Heart left ventricle (tissue), 16 donors: ENCODE measurements around the gene CCL5. TPM values are rescaled to one million over a fixed set of nuclear protein-coding genes. Genes with fewer than 3 reads are reported as not detected.

ENCODE experiments used
- ATAC-seq, 4 donors: fragments of 200-7000 bp; cut with Tn5 transposase; one replicate each; pipeline ENCODE4 v1.9.1; 2020 to 2022; ENCODE audit warnings: moderate library complexity in 4 of 4, mild to moderate bottlenecking in 3 of 4, moderate number of reproducible peaks in 1 of 4
- DNase-seq, 5 donors: peaks; one replicate each; pipeline ENCODE4 v3.0.0-alpha.2; 2020
- H3K27ac ChIP-seq, 12 donors: fragments of 200-600 bp; sonication (generic) in 4 of 12; one replicate each; pipeline versions ENCODE4 v1.5.0 to v1.8.0; 2016 to 2022; ENCODE audit warnings: mild to moderate bottlenecking in 2 of 12
- H3K27me3 ChIP-seq, 9 donors: fragments of 200-600 bp; sonication (generic) in 2 of 9; one replicate each; pipeline versions ENCODE4 v1.5.1 to v1.8.0; 2016 to 2022; ENCODE audit warnings: mild to moderate bottlenecking in 3 of 9
- H3K36me3 ChIP-seq, 9 donors: fragments of 200-600 bp; sonication (generic) in 2 of 9; one replicate each; pipeline versions ENCODE4 v1.5.0 to v1.8.0; 2018 to 2022; ENCODE audit warnings: mild to moderate bottlenecking in 2 of 9
- H3K4me1 ChIP-seq, 12 donors: fragments of 200-600 bp; sonication (generic) in 4 of 12; one replicate each; pipeline versions ENCODE4 v1.5.0 to v1.8.0; 2016 to 2022; ENCODE audit warnings: mild to moderate bottlenecking in 3 of 12
- H3K4me3 ChIP-seq, 12 donors: fragments of 200-600 bp; sonication (generic) in 4 of 12; one replicate each; pipeline versions ENCODE4 v1.5.0 to v1.8.0; 2017 to 2022; ENCODE audit warnings: mild to moderate bottlenecking in 9 of 12, moderate library complexity in 4 of 12
- H3K9me3 ChIP-seq, 12 donors: fragments of 200-600 bp; sonication (generic) in 4 of 12; one replicate each; pipeline versions ENCODE4 v1.5.0 to v1.8.0; 2016 to 2022; ENCODE audit warnings: mild to moderate bottlenecking in 1 of 12
- POLR2A ChIP-seq, 2 donors: fragments of 450-650 bp; IDR thresholded peaks; one replicate each; pipeline ENCODE4 v1.6.1; 2017; ENCODE audit warnings: antibody characterized with exemption in 2 of 2, mild to moderate bottlenecking in 2 of 2, moderate library complexity in 2 of 2
- WGBS, 4 donors: extraction: QIAGEN DNeasy Blood & Tissue Kit in 2 of 4; methylation state at CpG; one replicate each; pipeline versions ENCODE4 v1.1.5 to v1.1.7; 2013 to 2018; 5-methylcytosine and 5-hydroxymethylcytosine counted together
- intact Hi-C, 10 donors: fragments of 100-400 bp; cut with DNase I; formaldehyde crosslinking; loops; one replicate each; pipeline versions ENCODE4 v1.11.1 to v1.14.2; 2022
- polyA plus RNA-seq, 2 donors: library from polyadenylated mRNA; stranded (reverse); fragments of 200-250 nt; gene quantifications; one replicate each; pipeline ENCODE4 v1.2.3, GENCODE V29; 2013
- total RNA-seq, 9 donors: library from RNA; depleted of rRNA in 2 of 9; stranded (reverse); fragments of >200 nt in 2 of 9; fragmentation: NEBNext Ultra II Directional in 3 of 9; extraction: Animal tissue kit (Norgen Biotek cat#: 25700) in 3 of 9; gene quantifications; one replicate each; pipeline versions ENCODE4 v1.1.0 to v1.2.4, GENCODE V29; 2016 to 2023
- TF ChIP-seq, protein P1 (sequence below), 12 donors: fragments of 200-600 bp; sonication (generic) in 4 of 12; IDR thresholded peaks; one replicate each; pipeline versions ENCODE4 v1.5.0 to v1.8.0; 2018 to 2022; ENCODE audit warnings: antibody characterized with exemption in 12 of 12, mild to moderate bottlenecking in 5 of 12
- donor health status: ischemic (EF 13 %, LVEDD 7.1; RV severe dilation, severe dysfunction).
- donor health status: healthy with polysubstance abuse.
- donor health status: DM: no; HTN: yes; CAD: no.
- donor health status: DM: no; HTN: no; CAD: no.
- donor health status: ischemic (EF 25% LVEDD 6.9; RV normal size, moderate dysfunction).
- donor health status: ischemic (EF 25% LVEDD 5.7; RV mildly dilated, moderate dysfunction).
- donor health status: healthy.
- donor health status: DM: yes; HTN: yes; CAD: no.
- donor health status: ischemic (EF 35%, LVEDD 5.7; RV mildly dilated, moderate dysfunction).
- donor health status: nonischemic (EF 11% LVEDD 7.7; RV severe dilation, severe dysfunction).
- donor health status: DM: yes; HTN: yes; CAD: no.
- donor health status: PGD.
- donor health status: ischemic (EF 29% LVEDD 5.4; RV normal size, mild dysfunction).
- donor health status: nonischemic (EF 23%, LVEDD 6.1; RV moderate dilation, normal function).

Gene CCL5
- total and polyA plus RNA-seq, 11 donors: 0.46 to 23.7 (median 1.4) TPM; not detected in 1

DNA sequence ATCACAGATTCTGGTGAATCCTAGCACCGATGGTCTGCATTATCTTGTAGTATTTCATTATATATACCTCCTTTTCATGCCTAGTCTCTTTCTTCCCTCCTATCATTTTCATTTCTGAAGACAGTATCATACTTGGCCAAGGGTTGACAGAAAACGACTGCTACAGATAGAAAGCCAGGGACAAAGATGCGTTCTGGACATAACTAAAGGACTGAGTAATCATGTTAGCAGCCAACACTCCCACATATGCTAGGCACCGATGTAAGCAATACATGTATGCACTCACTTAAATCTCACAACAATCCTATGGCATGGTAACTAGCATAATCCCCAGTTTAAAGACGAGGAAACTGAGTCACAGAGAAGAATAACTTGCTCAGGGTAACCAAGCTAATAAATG is 27.5 kb upstream of the CCL5 start:
- 52 to 63% (median 60%) methylated on average over 5 of the region's 5 CpGs for whole genome bisulfite sequencing, 4 donors
- intact Hi-C loops: no loop called here
- TF ChIP-seq, protein P1, sequence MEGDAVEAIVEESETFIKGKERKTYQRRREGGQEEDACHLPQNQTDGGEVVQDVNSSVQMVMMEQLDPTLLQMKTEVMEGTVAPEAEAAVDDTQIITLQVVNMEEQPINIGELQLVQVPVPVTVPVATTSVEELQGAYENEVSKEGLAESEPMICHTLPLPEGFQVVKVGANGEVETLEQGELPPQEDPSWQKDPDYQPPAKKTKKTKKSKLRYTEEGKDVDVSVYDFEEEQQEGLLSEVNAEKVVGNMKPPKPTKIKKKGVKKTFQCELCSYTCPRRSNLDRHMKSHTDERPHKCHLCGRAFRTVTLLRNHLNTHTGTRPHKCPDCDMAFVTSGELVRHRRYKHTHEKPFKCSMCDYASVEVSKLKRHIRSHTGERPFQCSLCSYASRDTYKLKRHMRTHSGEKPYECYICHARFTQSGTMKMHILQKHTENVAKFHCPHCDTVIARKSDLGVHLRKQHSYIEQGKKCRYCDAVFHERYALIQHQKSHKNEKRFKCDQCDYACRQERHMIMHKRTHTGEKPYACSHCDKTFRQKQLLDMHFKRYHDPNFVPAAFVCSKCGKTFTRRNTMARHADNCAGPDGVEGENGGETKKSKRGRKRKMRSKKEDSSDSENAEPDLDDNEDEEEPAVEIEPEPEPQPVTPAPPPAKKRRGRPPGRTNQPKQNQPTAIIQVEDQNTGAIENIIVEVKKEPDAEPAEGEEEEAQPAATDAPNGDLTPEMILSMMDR (IDR thresholded peaks at IDR 0.05): no peak
- no peak for TF ChIP-seq POLR2A (IDR thresholded peaks at IDR 0.05)
- no peaks in the 10 kb centered on the region for H3K36me3 ChIP-seq
- no peak overlapping the region for H3K4me3 ChIP-seq
- no peak overlapping the region for H3K27ac ChIP-seq
- no peak for ATAC-seq
- DNase-seq: no peak
- no peaks in the 10 kb centered on the region for H3K9me3 ChIP-seq
- H3K4me1 ChIP-seq: no peaks in the 10 kb centered on the region
- H3K27me3 ChIP-seq: no peaks in the 10 kb centered on the region

DNA sequence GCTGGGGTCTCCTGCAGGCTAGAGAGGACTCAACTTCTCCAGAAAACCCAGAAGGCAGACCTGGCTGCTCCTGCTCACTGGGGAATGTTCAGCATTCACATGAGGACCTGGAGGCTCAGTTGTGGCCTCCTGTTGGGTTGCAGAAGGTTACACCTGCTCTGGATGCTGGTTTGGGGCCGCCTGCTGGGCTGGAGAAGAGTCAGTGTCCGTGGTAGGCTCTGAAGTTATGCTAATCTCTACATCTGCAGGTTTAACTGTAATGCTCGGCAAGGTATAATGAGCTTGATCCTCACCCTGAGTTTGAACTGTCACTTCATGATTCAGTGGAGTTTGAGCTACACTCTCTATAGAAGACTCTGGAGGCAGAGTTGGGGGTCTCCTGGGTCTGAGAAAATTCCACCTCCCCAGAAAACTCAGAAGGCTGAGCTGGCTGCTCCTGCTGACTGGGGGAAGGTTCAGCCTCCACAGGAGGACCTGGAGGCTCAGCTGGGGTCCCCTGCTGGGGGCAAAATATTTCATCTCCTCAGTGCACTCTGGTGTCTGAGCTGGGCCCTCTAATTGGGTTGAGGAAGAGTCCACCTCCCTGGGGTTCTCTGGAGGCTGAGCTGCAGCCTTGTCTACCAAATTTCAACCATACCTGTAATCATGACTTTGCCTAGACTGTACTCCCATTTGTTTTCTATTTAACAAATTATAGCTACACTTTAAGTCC is 26.9 kb upstream of the CCL5 start:
- ATAC-seq: no peak
- Histone ChIP-seq H3K27me3 (no peaks in the 10 kb centered on the region), H3K36me3 (no peaks in the 10 kb centered on the region), H3K4me1 (no peaks in the 10 kb centered on the region), H3K27ac (no peak overlapping the region), H3K4me3 (no peak overlapping the region), H3K9me3 (no peaks in the 10 kb centered on the region)
- 70 to 74% (median 71%) methylated on average over 3 of the region's 3 CpGs for WGBS, 4 donors
- intact Hi-C loops: no loop called here
- DNase-seq: no peak
- TF ChIP-seq, protein P1 (IDR thresholded peaks at IDR 0.05): no peak
- TF ChIP-seq POLR2A (IDR thresholded peaks at IDR 0.05): no peak

DNA sequence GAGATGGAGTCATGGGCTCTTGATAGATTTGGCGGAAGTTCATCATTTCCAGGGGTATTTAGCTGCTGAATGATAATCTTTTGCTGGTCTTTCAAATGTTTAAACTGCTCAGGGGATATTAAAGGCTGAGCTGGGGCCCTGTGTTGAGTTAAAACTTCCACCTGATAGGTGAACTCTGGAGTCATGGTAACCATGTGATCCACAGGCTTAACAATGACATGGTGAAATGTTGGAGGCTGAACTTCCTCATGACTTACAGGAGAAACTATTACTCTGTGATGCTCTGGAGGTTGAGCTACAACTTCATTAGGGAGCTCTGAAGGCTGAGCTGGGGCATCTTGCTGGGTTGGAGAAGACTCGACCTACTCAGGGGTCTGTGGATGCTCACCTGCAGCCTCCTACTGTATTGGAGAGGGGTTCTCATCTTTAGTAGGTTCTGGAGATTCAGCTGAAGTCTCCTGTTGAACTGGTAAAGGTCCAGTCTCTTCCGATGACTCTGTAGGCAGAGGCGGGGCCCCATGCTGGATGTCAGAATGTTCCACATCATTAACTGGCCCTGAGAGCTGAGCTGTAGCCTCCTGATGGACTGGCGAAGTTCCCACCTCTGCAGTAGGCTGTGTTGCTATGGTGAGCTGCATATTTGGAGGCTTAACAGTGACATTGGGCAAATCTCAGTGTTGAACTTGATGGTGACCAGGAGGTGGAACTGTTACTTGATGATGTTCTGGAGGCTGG is 26.2 kb upstream of the CCL5 start:
- intact Hi-C loops: no loop called here
- H3K4me1 ChIP-seq: no peaks in the 10 kb centered on the region
- 91 to 97% (median 96%) methylated on average over 4 to 5 of the region's 5 CpGs for WGBS, 4 donors
- H3K4me3 ChIP-seq: no peak overlapping the region
- DNase-seq: no peak
- no peaks in the 10 kb centered on the region for H3K9me3 ChIP-seq
- no peaks in the 10 kb centered on the region for H3K27me3 ChIP-seq
- no peaks in the 10 kb centered on the region for H3K36me3 ChIP-seq
- H3K27ac ChIP-seq: no peak overlapping the region
- no peak for ATAC-seq
- TF ChIP-seq POLR2A (IDR thresholded peaks at IDR 0.05): no peak
- TF ChIP-seq, protein P1 (IDR thresholded peaks at IDR 0.05): no peak

DNA sequence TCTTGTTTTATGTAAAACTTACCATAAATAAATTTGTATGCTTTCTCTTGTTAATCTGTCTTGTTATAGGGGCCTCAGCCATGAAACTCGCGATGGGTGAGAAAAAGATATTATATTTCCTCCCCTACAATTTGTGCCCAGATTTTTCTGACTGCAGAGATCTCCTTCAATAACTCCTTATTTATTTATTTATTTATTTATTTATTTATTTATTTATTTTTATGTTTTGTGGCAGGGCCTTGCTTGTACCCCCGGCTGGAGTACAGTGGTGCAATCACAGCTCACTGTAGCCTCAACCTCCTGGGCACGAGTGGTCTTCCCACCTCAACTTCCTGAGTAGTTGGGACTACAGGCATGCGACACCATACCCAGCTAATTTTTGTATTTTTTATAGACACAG is 23.3 kb upstream of the CCL5 start:
- TF ChIP-seq POLR2A (IDR thresholded peaks at IDR 0.05): no peak
- TF ChIP-seq, protein P1 (IDR thresholded peaks at IDR 0.05): no peak
- Histone ChIP-seq H3K27me3 (peaks cover 0 to 6% (median 0%) of the 10 kb centered on the region in 9 donors), H3K27ac (no peak overlapping the region), H3K4me1 (peaks cover 0 to 17% (median 0%) of the 10 kb centered on the region in 12 donors), H3K9me3 (no peaks in the 10 kb centered on the region), H3K36me3 (no peaks in the 10 kb centered on the region), H3K4me3 (no peak overlapping the region)
- no peak for DNase-seq
- intact Hi-C loops: no loop called here
- WGBS, 4 donors: 93% methylated on average over 5 of the region's 5 CpGs
- no peak for ATAC-seq
